Astrocyte (in vitro differentiated cells and primary cell): ENCODE data around the gene DSG2.

Experiments
- EZH2 ChIP-seq: IDR thresholded peaks from 2 replicates; pipeline ENCODE4 v1.6.1; 2012; ENCODE audit warnings: mild to moderate bottlenecking, low read length, inconsistent platforms; ENCODE audit not compliant: insufficient read depth
- TF ChIP-seq, protein P1 (sequence below): IDR thresholded peaks from 2 replicates; pipeline ENCODE4 v1.5.1; 2011; ENCODE audit warnings: low read depth, mild to moderate bottlenecking, inconsistent platforms, low read length, moderate library complexity; ENCODE audit not compliant: insufficient read depth

- TF ChIP-seq, protein P1, sequence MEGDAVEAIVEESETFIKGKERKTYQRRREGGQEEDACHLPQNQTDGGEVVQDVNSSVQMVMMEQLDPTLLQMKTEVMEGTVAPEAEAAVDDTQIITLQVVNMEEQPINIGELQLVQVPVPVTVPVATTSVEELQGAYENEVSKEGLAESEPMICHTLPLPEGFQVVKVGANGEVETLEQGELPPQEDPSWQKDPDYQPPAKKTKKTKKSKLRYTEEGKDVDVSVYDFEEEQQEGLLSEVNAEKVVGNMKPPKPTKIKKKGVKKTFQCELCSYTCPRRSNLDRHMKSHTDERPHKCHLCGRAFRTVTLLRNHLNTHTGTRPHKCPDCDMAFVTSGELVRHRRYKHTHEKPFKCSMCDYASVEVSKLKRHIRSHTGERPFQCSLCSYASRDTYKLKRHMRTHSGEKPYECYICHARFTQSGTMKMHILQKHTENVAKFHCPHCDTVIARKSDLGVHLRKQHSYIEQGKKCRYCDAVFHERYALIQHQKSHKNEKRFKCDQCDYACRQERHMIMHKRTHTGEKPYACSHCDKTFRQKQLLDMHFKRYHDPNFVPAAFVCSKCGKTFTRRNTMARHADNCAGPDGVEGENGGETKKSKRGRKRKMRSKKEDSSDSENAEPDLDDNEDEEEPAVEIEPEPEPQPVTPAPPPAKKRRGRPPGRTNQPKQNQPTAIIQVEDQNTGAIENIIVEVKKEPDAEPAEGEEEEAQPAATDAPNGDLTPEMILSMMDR = no peak
- TF ChIP-seq EZH2 = no peak
These were observed 48.5 kb downstream of the DSG2 start for GRCh38 chr18:31546476-31546875.
